Lower leg skin (tissue), 4 donors: ENCODE data around the gene SAE1. TPM values are rescaled to one million over a fixed set of nuclear protein-coding genes. Genes with fewer than 3 reads are reported as not detected.

Experiments used
- DNase-seq, 2 donors: peaks; one replicate each; pipeline ENCODE4 v3.0.0-alpha.2; 2019; ENCODE audit warnings: low spot score in 2 of 2
- H3K4me3 ChIP-seq: fragments of 200-600 bp; sonication (generic); 2 replicates; pipeline ENCODE4 v1.5.1; 2017; ENCODE audit warnings: mild to moderate bottlenecking, low read depth; ENCODE audit not compliant: poor library complexity, severe bottlenecking
- POLR2A ChIP-seq, 2 donors: fragments of 450-650 bp; IDR thresholded peaks; one replicate each; pipeline ENCODE4 v1.6.1; 2016 to 2017; ENCODE audit warnings: antibody characterized with exemption in 2 of 2, mild to moderate bottlenecking in 1 of 2, moderate library complexity in 1 of 2
- WGBS, 2 donors: methylation state at CpG; one replicate each; pipeline ENCODE4 v1.1.5; 2018; 5-methylcytosine and 5-hydroxymethylcytosine counted together
- intact Hi-C: fragments of 100-400 bp; cut with DNase I; formaldehyde crosslinking; loops from one replicate; pipeline ENCODE4 v1.15.0; 2023; ENCODE audit warnings: low total_unique reads
- total RNA-seq, 4 donors: library from RNA; depleted of rRNA; stranded (reverse); fragments of >200 nt; gene quantifications; one replicate each; pipeline ENCODE4 v1.1.0, GENCODE V29; 2016
- TF ChIP-seq, protein P1 (sequence below), 3 donors: fragments of 450-650 bp; IDR thresholded peaks; one replicate each; pipeline ENCODE4 v1.5.1; 2016; ENCODE audit warnings: antibody characterized with exemption in 3 of 3, mild to moderate bottlenecking in 3 of 3, moderate library complexity in 2 of 3

Gene SAE1
- total RNA-seq, 4 donors from 2014 or later = 38.8 to 56.1 (median 44.2) TPM

DNA sequence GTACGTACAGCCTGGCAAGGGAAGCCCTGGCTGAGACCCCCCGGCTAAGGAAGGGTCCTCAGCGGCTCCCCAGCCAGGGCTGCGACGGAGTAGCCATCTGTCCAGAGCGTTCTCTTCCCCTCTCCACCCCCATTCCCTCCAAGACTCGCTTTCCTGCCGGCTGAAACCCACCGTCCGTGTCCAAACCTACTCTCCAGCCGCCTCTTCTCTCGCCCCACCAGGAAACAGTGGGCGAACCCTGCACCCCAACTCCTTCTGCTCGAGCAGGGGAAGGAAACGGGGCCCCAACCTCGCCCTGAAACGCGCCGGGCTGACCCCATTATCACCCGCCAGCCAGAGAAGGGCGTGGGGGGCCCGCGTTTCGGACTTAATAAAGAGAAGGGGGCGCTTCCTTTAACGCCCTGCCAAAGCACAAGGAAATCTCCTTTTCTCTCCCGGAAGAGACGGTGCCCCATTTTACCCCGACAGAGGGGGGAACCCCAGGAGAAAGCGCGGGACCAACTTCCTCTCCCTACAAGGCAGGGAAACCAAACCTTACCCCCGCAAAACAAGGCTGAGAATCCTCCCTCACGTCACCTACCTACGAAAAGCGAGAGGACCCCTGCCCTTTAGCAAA, 19.5 kb upstream of the SAE1 start:
- intact Hi-C loops = no loop called here
- TF ChIP-seq, protein P1, sequence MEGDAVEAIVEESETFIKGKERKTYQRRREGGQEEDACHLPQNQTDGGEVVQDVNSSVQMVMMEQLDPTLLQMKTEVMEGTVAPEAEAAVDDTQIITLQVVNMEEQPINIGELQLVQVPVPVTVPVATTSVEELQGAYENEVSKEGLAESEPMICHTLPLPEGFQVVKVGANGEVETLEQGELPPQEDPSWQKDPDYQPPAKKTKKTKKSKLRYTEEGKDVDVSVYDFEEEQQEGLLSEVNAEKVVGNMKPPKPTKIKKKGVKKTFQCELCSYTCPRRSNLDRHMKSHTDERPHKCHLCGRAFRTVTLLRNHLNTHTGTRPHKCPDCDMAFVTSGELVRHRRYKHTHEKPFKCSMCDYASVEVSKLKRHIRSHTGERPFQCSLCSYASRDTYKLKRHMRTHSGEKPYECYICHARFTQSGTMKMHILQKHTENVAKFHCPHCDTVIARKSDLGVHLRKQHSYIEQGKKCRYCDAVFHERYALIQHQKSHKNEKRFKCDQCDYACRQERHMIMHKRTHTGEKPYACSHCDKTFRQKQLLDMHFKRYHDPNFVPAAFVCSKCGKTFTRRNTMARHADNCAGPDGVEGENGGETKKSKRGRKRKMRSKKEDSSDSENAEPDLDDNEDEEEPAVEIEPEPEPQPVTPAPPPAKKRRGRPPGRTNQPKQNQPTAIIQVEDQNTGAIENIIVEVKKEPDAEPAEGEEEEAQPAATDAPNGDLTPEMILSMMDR (IDR thresholded peaks at IDR 0.05) = no peak
- no peak for TF ChIP-seq POLR2A (IDR thresholded peaks at IDR 0.05)

DNA sequence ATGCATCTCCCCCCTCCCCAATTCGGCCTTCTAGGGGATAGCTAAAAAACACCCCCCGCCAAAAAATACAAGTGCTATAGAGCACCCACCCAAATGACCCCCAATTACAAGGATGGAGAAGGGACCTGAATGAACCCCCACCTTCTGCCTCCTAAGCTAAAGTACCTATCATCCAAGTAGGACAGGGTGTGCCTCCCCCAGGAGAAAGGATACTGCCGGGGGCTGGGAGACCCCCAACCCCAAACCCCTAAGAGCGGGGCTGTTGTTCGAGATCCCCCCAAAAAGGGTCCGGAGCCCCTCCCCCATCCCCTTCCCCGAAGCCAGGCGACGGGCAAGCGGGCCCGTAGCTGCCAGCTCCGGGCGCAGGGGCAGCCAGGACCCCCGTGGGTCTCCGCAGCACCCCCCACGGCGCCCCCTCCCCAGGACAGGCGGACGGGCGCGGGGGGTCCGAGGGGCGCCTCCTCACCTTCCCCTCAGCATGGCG, 18.9 kb upstream of the SAE1 start:
- DNase-seq = no peak
- WGBS, 2 donors = 0% methylated on average over 6 to 14 of the region's 24 CpGs
- H3K4me3 ChIP-seq = peak overlapping the region; percentile 94
- intact Hi-C loops = no loop called here
- no peak for TF ChIP-seq POLR2A (IDR thresholded peaks at IDR 0.05)
- TF ChIP-seq, protein P1 (IDR thresholded peaks at IDR 0.05) = no peak

More for the DNA sequence above, 19.5 kb upstream of the SAE1 start:
- peak overlapping the region; percentile 94 for H3K4me3 ChIP-seq
- peak in 1 of 2 donors; percentile 90 for DNase-seq
- whole genome bisulfite sequencing, 2 donors = 0 to 1% methylated on average over 35 of the region's 35 CpGs

DNA sequence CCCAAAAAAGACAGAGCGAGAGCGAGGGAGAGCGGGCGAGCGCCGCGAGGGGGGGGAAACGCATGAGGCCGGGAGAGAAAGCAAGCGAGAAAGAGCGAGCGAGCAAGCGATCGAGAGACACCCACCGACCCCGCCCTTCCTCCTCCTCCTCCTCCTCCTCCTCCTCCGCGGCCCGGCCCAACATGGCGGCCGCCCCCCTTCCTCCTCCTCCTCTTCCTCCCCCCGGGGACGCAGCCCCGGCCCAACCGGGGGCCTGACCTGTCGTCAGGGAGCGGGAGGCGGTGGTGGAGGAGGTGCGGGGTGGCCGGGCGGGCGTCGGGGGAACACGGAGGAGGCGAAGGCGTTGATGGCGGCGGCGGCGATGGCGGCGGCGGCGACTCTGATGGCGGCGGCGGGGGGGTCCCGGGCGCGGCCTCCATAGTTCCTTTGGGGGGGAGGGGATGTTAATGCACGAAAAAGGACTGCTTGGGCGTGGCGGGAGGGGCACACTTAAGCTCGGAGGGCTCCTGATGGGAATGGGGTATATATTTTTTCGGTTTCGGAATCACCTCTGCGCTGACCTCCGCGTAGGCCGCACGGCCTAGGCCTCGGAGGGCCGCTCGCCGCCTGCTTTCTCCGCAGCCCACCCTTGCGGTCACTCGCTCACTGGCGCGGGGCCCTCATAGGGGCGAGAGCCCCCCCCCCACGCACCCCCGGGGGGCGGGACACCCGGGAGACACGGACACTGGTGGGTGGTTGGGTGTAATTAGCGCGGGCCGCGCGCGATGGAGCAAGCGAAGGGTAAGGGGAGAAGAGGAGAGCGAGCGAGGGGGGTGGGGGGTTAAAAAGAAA, 18.3 kb upstream of the SAE1 start:
- WGBS, 2 donors = 0 to 1% methylated on average over 49 to 79 of the region's 85 CpGs
- intact Hi-C loops = no loop called here
- peak overlapping the region; percentile 94 for H3K4me3 ChIP-seq
- TF ChIP-seq POLR2A (IDR thresholded peaks at IDR 0.05) = no peak
- TF ChIP-seq, protein P1 (IDR thresholded peaks at IDR 0.05) = no peak
- DNase-seq = peak; percentile 85 to 96

DNA sequence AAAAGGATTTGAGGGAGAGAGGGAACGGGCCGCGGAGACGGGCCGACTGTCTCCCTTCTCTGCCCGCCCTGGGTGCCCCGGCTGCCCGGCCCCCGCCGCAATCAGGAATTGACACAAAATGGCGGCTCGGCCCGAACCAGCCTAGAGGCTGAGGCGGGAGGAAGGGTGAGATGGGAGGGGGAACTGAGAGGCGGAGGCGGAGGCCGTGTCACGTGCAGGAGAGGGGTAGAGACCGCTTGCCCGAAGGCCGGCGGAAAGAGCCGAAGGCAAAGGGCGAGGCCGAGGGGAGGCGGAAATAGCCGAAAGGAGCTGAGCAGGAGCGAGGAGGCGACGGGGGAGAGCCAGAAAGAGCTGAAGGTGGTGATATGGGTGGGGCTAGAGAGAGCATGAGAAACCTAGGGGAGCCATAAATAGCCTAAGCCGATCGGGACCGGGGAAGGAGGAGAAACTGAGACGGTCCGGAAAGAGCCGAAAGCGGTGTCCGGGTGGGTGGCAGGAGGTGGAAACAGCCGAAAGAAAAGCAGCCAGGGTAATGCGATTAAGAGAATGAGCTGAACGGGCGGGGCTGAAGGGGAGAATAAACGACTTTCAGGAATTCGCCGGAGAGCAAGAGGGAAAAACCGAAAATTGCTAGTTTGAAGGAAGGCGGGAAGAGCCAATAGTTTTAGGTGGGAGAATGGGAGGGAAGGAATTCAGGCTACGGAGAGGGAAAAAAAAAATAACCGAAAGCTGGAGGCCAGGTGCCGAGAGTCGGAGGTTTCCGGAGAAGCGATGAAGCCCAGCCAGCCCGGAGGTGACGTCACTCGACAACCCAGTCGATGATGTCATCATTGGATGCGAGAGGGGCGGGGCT, 17.4 kb upstream of the SAE1 start, which contains the start of gene ZC3H4:
TSS of gene ZC3H4 (minus strand) at position 780 of the 853 bp plus-strand sequence. CDS start 1,192 bp downstream, outside the sequence.
- 0 to 1% methylated on average over 59 of the region's 59 CpGs for WGBS, 2 donors
- DNase-seq = peak; percentile 99 to 100
- intact Hi-C loops = no loop called here
- TF ChIP-seq, protein P1 (IDR thresholded peaks at IDR 0.05) = no peak
- peak in 1 of 2 donors; percentile 83 for TF ChIP-seq POLR2A (IDR thresholded peaks at IDR 0.05)
- H3K4me3 ChIP-seq = peak within 1 kb of the TSS; percentile 94

DNA sequence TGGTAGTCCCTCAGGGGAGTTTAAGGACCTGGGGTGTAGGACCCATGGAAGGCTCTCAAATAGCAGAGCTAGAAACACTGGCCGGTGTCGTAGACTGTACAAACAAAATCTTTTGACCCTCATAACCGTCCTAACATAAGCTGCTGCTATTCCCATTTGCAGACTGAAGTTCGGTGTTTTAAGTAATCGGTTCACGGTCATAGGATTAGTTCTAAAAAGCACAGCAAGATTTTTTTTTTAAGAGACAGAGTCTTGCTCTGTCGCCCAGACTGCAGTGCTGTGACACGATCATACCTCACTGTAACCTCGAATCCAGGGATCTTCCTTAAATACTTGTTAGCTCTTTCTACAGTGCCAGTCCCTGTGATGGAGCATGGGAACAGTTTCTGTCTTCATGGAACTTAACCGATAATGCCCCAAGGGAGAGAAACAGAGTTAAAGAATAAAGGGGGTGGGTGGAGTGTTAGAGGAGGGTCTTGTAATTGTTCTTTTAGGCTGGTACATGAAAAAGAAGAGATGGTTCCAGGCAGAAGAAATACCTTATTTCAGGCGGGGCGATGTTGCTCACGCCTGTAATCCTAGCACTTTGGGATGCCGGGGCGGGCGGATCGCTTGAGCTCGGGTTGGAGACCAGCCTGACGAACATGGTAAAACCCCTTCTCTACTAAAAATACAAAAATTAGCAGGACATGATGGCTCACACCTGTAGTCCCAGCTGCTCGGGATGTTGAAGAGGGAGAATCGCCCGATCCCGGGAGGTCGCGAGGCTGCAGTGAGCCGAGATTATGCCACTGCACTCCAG, 16.6 kb upstream of the SAE1 start:
- 36 to 38% methylated on average over 26 of the region's 26 CpGs for WGBS, 2 donors
- intact Hi-C loops = no loop called here
- DNase-seq = no peak
- no peak overlapping the region for H3K4me3 ChIP-seq
- TF ChIP-seq, protein P1 (IDR thresholded peaks at IDR 0.05) = no peak
- TF ChIP-seq POLR2A (IDR thresholded peaks at IDR 0.05) = no peak
